ENCODE results near the gene NRDC. TPM values are rescaled to one million over a fixed set of nuclear protein-coding genes. Genes with fewer than 3 reads are reported as not detected.

The NRDC gene
- total and polyA plus RNA-seq, 3 donors from 2014 or later: 108 to 264 (median 185) TPM

DNA sequence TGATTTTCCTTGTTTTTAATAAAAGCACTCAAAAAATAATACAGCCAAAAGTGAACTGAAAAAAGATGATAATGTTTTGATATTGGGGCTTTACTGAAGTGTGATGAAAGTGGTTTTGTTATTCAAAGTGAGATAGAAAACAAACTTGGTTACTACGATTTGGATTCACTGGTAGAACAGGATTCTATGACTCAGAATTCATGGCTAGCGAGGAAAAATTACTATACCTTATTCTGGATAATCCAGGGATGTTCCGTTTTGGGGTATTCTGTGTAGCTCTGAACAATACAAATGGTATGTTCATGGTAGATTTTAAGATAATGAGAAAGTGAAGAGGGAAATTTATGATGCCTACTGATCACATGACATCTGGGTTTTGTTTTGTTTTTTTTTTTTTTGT, 117.7 kb downstream of the NRDC start:
- Histone ChIP-seq H3K27ac (no peak overlapping the region), H3K9me3 (no peaks in the 10 kb centered on the region), H3K27me3 (no peaks in the 10 kb centered on the region), H3K36me3 (ENCODE audit: low read depth, missing control alignments) (no peaks in the 10 kb centered on the region), H3K4me1 (no peaks in the 10 kb centered on the region), H3K4me3 (no peak overlapping the region)
- intact Hi-C loops (cut with DNase I; ENCODE audit: low total_unique reads): no loop called here
- no peak for TF ChIP-seq POLR2A (IDR thresholded peaks at IDR 0.05)
- TF ChIP-seq, protein P1, sequence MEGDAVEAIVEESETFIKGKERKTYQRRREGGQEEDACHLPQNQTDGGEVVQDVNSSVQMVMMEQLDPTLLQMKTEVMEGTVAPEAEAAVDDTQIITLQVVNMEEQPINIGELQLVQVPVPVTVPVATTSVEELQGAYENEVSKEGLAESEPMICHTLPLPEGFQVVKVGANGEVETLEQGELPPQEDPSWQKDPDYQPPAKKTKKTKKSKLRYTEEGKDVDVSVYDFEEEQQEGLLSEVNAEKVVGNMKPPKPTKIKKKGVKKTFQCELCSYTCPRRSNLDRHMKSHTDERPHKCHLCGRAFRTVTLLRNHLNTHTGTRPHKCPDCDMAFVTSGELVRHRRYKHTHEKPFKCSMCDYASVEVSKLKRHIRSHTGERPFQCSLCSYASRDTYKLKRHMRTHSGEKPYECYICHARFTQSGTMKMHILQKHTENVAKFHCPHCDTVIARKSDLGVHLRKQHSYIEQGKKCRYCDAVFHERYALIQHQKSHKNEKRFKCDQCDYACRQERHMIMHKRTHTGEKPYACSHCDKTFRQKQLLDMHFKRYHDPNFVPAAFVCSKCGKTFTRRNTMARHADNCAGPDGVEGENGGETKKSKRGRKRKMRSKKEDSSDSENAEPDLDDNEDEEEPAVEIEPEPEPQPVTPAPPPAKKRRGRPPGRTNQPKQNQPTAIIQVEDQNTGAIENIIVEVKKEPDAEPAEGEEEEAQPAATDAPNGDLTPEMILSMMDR (IDR thresholded peaks at IDR 0.05): no peak
- WGBS, 2 donors: 90 to 94% methylated on average over 3 of the region's 3 CpGs
- DNase-seq: no peak

DNA sequence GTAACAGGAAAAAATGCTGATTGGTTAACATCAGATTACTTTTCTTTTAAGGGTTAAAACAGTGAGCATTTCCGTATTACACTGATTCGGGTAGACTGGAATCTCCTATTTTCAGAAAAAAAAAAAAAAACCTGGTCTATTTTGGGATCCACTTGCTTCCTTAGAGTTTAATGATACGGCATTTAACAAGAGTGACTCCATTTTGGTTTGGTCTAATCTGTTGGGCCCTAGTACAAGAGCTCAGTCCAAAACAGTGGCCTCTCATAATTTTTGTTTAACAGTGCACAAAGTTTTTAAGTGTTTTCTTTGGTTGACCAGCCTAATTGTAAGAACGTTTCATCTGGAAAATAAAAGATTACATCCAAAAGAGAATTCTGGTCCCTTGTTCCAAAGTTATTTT, 120.2 kb downstream of the NRDC start:
- Histone ChIP-seq H3K36me3 (ENCODE audit: low read depth, missing control alignments) (no peaks in the 10 kb centered on the region), H3K9me3 (no peaks in the 10 kb centered on the region), H3K27ac (no peak overlapping the region), H3K27me3 (no peaks in the 10 kb centered on the region), H3K4me1 (no peaks in the 10 kb centered on the region), H3K4me3 (no peak overlapping the region)
- intact Hi-C loops (cut with DNase I; ENCODE audit: low total_unique reads): no loop called here
- no peak for DNase-seq
- no peak for TF ChIP-seq POLR2A (IDR thresholded peaks at IDR 0.05)
- TF ChIP-seq, protein P1 (IDR thresholded peaks at IDR 0.05): no peak
- WGBS, 2 donors: 54 to 61% methylated on average over 4 of the region's 4 CpGs

DNA sequence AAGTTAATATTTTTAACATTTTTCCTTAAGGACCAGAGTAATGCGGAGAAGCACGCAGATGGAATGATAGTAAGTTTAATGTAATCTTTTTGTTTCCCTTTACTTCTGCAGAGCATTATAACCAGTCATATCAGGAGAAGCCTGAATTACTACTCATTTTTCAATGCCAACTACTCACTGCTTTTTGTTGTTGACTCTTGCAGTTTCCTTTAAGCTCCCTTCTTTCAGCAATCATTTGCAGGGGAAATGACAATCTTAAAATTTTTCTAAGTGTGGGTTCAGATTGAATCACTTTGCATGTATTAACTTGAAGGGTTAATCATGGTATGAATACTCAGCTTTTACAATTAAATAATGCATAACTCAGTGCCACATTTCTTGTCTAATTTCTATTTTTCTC, 122.2 kb downstream of the NRDC start:
- H3K9me3 ChIP-seq: no peaks in the 10 kb centered on the region
- intact Hi-C loops (cut with DNase I; ENCODE audit: low total_unique reads): no loop called here
- TF ChIP-seq POLR2A (IDR thresholded peaks at IDR 0.05): no peak
- TF ChIP-seq, protein P1 (IDR thresholded peaks at IDR 0.05): no peak
- 81 to 87% methylated on average over 2 of the region's 2 CpGs for WGBS, 2 donors
- no peaks in the 10 kb centered on the region for H3K4me1 ChIP-seq
- no peak overlapping the region for H3K27ac ChIP-seq
- no peak overlapping the region for H3K4me3 ChIP-seq
- no peaks in the 10 kb centered on the region for H3K27me3 ChIP-seq
- no peak for DNase-seq
- no peaks in the 10 kb centered on the region for H3K36me3 ChIP-seq (ENCODE audit: low read depth, missing control alignments)

DNA sequence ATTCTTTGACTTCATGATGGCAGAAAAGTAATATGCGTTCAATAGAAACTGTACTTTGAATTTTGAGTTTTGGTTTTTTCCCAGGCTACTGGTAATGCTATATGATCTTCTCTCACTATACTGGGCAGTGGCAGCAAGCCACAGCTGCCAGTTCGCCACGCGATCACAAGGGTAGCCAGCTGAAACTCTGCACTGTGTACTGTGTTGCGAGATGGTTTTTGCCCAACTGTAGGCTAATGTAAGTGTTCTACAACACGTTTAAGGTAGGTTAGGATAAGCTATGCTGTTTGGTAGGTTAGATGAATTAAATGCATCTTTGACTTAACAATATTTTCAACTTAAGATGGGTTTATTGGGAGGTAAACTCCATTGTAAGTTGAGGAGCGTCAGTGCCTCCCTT, 123.1 kb downstream of the NRDC start:
- no peaks in the 10 kb centered on the region for H3K4me1 ChIP-seq
- H3K27ac ChIP-seq: no peak overlapping the region
- intact Hi-C loops (cut with DNase I; ENCODE audit: low total_unique reads): no loop called here
- TF ChIP-seq, protein P1 (IDR thresholded peaks at IDR 0.05): no peak
- no peak for TF ChIP-seq POLR2A (IDR thresholded peaks at IDR 0.05)
- no peak for DNase-seq
- no peak overlapping the region for H3K4me3 ChIP-seq
- no peaks in the 10 kb centered on the region for H3K36me3 ChIP-seq (ENCODE audit: low read depth, missing control alignments)
- 94 to 95% methylated on average over 7 of the region's 7 CpGs for WGBS, 2 donors
- H3K9me3 ChIP-seq: no peaks in the 10 kb centered on the region
- H3K27me3 ChIP-seq: no peaks in the 10 kb centered on the region

DNA sequence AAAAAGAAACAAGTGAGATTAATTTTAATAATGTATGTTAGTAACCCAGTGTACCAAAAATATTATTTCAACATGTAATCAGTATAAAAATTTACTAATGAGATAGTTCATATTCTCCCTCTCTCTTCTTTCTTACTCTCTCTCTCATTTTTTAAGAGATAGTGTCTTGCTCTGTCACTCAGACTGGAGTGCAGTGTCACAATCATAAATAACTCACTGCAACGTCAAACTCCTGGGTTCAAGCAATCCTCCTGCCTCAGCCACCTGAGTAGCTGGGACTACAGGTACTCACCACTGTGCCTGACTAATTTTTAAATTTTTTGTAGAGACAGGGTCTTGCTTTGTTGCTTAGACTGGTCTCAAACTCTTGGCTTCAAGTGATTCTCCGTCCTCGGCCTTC, 123.9 kb downstream of the NRDC start:
- TF ChIP-seq, protein P1 (IDR thresholded peaks at IDR 0.05): no peak
- no peak for TF ChIP-seq POLR2A (IDR thresholded peaks at IDR 0.05)
- H3K27ac ChIP-seq: no peak overlapping the region
- WGBS, 2 donors: 96% methylated on average over 3 of the region's 3 CpGs
- H3K36me3 ChIP-seq (ENCODE audit: low read depth, missing control alignments): no peaks in the 10 kb centered on the region
- H3K27me3 ChIP-seq: no peaks in the 10 kb centered on the region
- no peaks in the 10 kb centered on the region for H3K4me1 ChIP-seq
- DNase-seq: no peak
- H3K4me3 ChIP-seq: no peak overlapping the region
- intact Hi-C loops (cut with DNase I; ENCODE audit: low total_unique reads): no loop called here
- H3K9me3 ChIP-seq: no peaks in the 10 kb centered on the region
